Amniotic epithelial cell (primary cell): ENCODE data around the gene HMGN2.

Source experiments
- DNase-seq: peaks from one replicate; pipeline ENCODE4 v3.0.0-alpha.2; 2010; ENCODE audit warnings: low read depth

The HMGN2 gene

GRCh38 chr1:26472320-26472900, at the start of gene HMGN2:
HMGN2 (plus strand) TSS chr1:26472440; CDS start chr1:26472613, 173 bp downstream.
- DNase-seq, result peak; percentile 73

GRCh38 chr1:26429721-26430120, 42.5 kb upstream of the HMGN2 start:
- no peak for DNase-seq

- peak; percentile 96 for DNase-seq
These were observed 40.1 kb upstream of the HMGN2 start, which contains the start of gene DHDDS for GRCh38 chr1:26431979-26432695. DHDDS (plus strand) TSS chr1:26432321; CDS start chr1:26432946, 625 bp downstream.

- no peak for DNase-seq
These were observed 39.4 kb upstream of the HMGN2 start for GRCh38 chr1:26432793-26433192.

GRCh38 chr1:26434161-26434752, 38.0 kb upstream of the HMGN2 start:
- no peak for DNase-seq

GRCh38 chr1:26438041-26438440, 34.2 kb upstream of the HMGN2 start:
- DNase-seq, result no peak

- DNase-seq, result no peak
These were observed 32.0 kb upstream of the HMGN2 start for GRCh38 chr1:26440259-26440658.

GRCh38 chr1:26449868-26450267, 22.4 kb upstream of the HMGN2 start:
- DNase-seq, result no peak

- no peak for DNase-seq
These were observed 21.3 kb upstream of the HMGN2 start for GRCh38 chr1:26450908-26451307.

- DNase-seq, result peak; percentile 17
These were observed 19.6 kb upstream of the HMGN2 start for GRCh38 chr1:26452459-26453183.

GRCh38 chr1:26459148-26459547, 13.1 kb upstream of the HMGN2 start:
- no peak for DNase-seq

- no peak for DNase-seq
These were observed 12.6 kb upstream of the HMGN2 start for GRCh38 chr1:26459573-26460031.

GRCh38 chr1:26468911-26469310, 3.3 kb upstream of the HMGN2 start:
- DNase-seq, result no peak

GRCh38 chr1:26469558-26469957, 2.7 kb upstream of the HMGN2 start:
- DNase-seq, result no peak

- DNase-seq, result no peak
These were observed 1.3 kb upstream of the HMGN2 start for GRCh38 chr1:26470878-26471497.

GRCh38 chr1:26471498-26472319, 531 bp upstream of the HMGN2 start:
- DNase-seq, result peak; percentile 69

GRCh38 chr1:26472901-26473845, 933 bp downstream of the HMGN2 start:
- peak; percentile 86 for DNase-seq

- DNase-seq, result no peak
These were observed 2.6 kb downstream of the HMGN2 start for GRCh38 chr1:26474818-26475217.

- no peak for DNase-seq
These were observed 3.7 kb downstream of the HMGN2 start for GRCh38 chr1:26475989-26476388.

GRCh38 chr1:26476958-26477357, 4.7 kb downstream of the HMGN2 start:
- no peak for DNase-seq
